Endothelial cell of hepatic sinusoid (primary cell): ENCODE results near the gene C1QTNF5.

Source experiments
- in situ Hi-C: cut with HindIII; loops from 2 replicates; pipeline ENCODE4 v1.10.0; 2017; ENCODE audit warnings: low sequenced_read_pairs

Gene C1QTNF5

GRCh38 chr11:119339589-119340334, 921 bp downstream of the C1QTNF5 start:
- in situ Hi-C loops: no loop called here

GRCh38 chr11:119338965-119339588, 1.6 kb downstream of the C1QTNF5 start:
- in situ Hi-C loops: no loop called here

GRCh38 chr11:119338318-119338890, 2.3 kb downstream of the C1QTNF5 start:
- in situ Hi-C loops: no loop called here

GRCh38 chr11:119337581-119338317, 2.9 kb downstream of the C1QTNF5 start:
- in situ Hi-C loops: no loop called here

GRCh38 chr11:119336744-119337469, 3.8 kb downstream of the C1QTNF5 start:
- in situ Hi-C loops: no loop called here

- in situ Hi-C loops: no loop called here
These were observed 4.8 kb downstream of the C1QTNF5 start for GRCh38 chr11:119335655-119336543.

- in situ Hi-C loops: no loop called here
These were observed 5.5 kb downstream of the C1QTNF5 start for GRCh38 chr11:119335091-119335654.

GRCh38 chr11:119334174-119334930, 6.3 kb downstream of the C1QTNF5 start, which contains the start of gene RNF26:
RNF26 (plus strand) TSS chr11:119334527; CDS start chr11:119335123, 596 bp downstream.
- in situ Hi-C loops: no loop called here

- in situ Hi-C loops: no loop called here
These were observed 8.4 kb downstream of the C1QTNF5 start for GRCh38 chr11:119332111-119332765.

- in situ Hi-C loops: no loop called here
These were observed 10.4 kb downstream of the C1QTNF5 start for GRCh38 chr11:119330237-119330636.

GRCh38 chr11:119329320-119329719, 11.4 kb downstream of the C1QTNF5 start:
- in situ Hi-C loops: no loop called here

GRCh38 chr11:119324189-119324588, 16.5 kb downstream of the C1QTNF5 start:
- in situ Hi-C loops: no loop called here

- in situ Hi-C loops: no loop called here
These were observed 17.1 kb downstream of the C1QTNF5 start for GRCh38 chr11:119323532-119324033.

- in situ Hi-C loops: no loop called here
These were observed 17.7 kb downstream of the C1QTNF5 start for GRCh38 chr11:119322921-119323531.

GRCh38 chr11:119322360-119322739, 18.3 kb downstream of the C1QTNF5 start:
- in situ Hi-C loops: no loop called here

- in situ Hi-C loops: no loop called here
These were observed 19.7 kb downstream of the C1QTNF5 start for GRCh38 chr11:119320776-119321524.

- in situ Hi-C loops: no loop called here
These were observed 20.4 kb downstream of the C1QTNF5 start for GRCh38 chr11:119320240-119320775.
